NCI-H128 (cell line): ENCODE results near the gene PTPRN2.
"Not testable (repeated sequence)": the region's sequence is repeated elsewhere in the genome, so short reads cannot be mapped to it uniquely, and the experiment has no call there.

Experiments used
- DNase-seq: peaks from one replicate; lab custom pipeline; 2025; ENCODE audit not compliant: unreplicated experiment; lab: John Stamatoyannopoulos, UW

Gene PTPRN2

DNA sequence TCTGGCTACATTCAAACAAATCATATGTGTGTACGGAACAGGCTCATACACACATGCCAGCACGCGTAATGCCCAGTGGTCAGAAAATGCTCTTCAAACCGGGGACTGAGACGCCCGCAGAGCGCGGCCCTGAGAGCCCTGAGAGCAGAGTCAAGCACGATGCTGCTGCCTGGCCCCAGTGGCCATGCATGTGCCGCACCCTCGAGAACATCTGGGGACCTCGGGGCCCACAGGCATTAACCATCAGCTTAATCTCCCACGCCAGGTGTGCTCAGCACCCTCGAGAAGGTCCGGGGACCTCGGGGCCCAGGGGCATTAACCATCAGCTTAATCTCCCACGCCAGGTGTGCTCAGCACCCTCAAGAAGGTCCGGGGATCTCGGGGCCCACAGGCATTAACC is 163.1 kb downstream of the PTPRN2 start:
- DNase-seq: no peak

DNA sequence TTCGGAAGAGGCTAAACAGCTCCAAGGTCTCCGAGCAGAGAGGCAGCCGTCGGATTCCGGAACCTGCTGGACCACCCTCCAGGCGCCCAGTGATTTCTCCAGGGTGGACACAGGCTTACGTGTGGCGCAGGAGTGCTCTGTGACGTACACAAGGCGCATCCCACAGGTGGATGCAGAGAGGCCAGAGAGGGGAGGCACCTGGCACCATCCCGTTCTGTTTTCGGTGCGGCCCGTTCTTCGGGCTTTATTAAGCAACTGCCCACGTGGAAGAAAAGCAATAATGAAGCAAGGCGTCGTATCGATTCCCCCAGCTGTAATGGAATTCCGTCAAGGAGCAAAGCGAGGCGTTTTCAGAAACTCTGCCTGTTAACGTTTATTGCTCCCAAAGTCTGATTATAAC is 163.6 kb downstream of the PTPRN2 start:
- no peak for DNase-seq

DNA sequence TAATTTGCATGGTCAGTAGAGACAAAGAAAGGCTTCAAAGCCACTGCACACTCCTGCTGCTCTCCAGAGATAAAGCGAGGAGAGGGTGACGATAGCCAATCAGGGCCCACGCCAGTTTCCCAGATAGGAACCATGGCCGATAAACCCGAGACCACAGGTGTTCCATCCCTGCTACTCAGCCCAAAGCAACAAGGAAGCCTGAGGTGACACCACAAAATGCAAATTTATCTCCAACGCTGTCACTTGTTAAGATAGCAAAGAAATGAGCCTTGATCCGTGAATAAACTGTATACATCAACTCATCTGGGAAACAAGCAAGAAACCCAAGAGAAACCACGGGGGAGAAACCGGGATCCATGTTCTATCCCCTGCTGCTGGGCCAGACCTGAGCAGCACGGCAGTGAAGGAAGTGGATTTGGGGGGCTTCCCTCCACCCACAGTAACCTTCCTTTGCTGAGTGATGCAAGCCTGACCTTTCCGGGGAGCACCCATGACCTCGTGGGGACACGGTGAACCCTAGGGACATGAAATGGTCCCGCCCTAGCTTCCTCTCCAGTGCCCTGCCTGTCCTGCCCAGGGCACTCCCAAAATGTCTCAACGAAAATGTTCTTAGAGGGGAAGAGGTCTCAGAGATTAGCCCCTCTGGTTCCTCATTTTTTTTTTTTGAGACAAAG is 164.6 kb downstream of the PTPRN2 start:
- no peak for DNase-seq

DNA sequence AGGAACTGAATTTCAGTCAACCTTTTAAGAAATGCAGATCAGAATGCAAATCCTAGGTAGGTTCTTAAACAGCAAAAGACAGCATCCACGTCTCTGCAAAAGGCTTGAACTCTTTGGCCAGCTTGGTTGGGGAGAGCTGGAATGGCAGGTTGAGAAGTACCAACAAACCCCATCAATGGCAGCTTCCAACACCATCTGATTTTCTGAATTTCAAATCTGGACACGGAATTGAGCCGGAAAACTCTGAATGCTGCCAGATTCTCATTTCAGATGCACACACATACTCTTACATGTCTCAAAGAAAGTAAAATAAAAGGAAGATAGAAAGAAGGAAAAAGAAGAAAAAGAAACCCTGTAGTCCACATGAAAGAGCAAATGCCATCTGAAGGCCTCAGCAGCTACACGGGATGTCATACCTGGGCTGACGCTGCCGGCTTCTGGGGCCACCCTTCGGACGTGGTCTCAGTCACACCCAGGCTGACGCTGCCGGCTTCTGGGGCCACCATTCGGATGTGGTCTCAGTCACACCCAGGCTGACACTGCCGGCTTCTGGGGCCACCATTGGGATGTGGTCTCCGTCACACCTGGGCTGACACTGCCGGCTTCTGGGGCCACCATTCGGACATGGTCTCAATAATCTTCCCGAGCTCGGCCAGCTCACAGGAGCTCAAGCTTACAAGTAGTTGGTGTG is 165.3 kb downstream of the PTPRN2 start:
- DNase-seq: no peak

DNA sequence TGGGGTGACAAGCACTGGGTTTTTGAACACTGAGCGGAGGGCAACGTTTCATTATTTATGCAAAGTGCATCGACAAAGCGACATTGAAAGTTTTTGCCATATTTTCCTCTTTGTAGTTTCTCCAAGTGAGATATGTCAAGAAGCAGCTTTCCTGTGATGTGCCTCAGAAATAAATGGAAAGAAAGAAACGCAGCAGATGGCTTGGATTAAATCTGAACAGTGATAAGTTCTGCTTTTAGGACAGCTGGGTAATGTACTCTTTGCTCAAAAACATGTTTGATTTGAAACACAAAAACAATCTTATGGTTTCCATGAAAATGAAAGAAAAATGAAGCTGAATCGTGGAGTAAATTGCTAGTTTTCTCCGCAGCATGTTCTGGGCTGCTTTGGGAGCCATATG is 166.3 kb downstream of the PTPRN2 start:
- no peak for DNase-seq

DNA sequence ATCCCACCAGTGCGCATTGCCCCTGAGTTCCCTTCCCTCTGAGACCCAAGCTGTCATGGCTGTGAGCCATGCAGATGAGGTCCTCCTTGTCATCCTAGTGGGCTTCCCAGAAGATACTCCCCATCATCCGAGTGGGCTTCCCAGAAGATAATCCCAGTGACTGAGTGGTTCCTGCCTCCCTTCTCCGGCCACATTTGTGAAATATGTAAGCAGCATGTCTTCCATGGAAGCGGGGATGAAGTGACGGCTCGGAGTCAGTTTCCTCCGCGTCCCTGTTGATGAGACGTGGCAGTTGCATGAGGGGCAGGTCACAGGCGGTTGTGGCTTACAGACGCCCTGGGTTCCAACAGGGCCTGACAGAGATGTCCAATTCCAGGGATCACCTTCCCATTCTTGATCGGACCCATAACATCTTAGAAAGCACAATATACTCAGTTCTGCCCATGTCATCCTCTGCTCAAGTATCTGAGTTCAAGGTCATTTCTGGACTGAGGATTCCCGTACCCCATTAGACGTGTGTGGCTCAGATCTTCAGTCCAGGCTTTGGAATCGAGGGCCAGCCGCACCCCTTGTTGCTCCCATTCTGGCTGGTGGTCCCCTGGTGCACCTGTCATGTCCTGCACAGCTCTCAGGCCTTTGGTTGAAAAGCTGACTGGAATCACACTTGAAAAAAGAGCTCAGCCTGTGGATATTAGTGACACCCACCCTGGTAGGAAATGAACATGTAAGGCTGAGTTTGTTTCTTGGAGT is 166.9 kb downstream of the PTPRN2 start:
- no peak for DNase-seq

DNA sequence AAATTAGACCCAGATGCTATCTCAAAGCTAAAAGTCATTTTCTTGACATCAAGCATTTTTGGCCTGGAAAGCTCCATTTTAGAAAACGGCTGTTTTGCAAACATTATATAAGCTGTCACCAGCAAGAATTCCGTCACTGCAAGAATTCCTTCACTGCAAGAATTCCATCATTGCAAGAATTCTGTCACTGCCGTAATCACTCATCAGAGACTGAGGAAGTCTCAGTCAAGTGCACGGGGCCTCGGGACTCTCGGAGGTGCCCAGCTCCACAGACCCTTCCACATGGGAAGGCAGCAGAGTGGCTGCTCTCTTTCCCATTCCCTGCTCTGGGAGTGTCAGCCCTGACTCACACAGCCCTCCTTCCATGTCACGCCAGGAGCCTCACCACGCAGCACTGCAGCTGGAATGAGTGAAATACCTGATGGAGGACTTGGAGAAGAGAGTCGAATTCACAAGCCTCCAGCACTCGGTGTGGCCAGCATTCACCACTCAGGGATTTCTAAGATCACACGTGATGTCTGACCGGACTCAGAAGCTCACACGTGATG is 168.3 kb downstream of the PTPRN2 start:
- no peak for DNase-seq

DNA sequence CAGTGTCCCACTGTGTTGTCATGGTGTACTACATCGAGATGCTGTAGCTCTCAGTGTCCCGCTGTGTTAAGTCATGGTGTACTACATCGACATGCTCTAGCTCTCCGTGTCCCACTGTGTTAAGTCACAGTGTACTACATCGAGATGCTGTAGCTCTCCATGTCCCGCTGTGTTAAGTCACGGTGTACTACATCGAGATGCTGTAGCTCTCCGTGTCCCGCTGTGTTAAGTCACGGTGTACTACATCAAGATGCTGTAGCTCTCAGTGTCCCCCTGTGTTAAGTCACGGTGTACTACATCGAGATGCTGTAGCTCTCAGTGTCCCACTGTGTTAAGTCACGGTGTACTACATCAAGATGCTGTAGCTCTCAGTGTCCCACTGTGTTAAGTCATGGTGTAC is 169.2 kb downstream of the PTPRN2 start:
- not testable (repeated sequence) for DNase-seq

DNA sequence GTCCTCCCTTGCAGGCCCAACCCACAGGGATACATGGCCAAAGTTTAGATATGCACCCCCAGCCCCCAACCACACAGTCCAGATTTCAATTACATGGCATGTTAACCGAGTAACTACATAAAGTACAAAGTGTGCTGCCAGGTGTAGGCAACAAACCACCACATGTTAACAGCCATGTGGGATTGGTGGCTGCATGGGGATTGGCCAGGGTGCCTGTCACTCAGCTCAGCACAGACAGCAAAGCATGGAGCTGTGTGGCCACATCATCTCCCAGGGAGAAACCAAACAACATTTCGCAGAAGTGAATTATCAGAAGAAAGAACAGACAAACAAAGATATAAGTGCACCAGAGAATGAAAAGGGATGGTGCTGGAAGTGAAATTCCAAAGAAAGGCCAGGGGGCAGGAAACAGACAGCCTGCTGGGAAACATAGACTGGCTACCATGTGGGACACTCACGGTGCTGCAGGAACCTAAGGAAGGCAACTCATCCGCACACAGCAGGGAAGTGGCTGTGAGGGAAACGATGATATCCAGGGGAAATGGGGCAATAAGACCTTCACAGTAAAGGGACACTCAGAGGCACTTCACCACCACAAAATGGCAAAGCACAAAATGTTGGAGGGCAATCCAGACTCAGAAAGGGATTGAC is 171.2 kb downstream of the PTPRN2 start:
- DNase-seq: no peak

DNA sequence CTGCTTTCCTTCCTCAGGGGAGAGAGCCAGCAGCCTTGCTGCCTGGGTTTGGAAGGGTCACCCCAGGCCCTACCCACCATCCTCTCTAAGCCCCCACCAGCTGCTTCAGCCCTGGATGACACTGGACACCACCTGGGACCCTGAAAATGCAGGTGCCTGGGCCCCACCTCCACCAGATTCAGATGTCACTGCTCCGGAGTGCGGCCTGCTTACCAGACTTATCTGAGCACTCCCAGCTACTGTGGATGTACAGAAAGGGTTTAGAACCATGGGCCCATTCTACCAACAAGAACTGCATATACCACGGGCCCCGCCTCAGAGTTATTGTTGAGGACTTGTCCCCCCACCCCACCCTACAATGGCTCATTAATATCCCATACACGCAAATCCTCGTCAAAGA is 172.3 kb downstream of the PTPRN2 start:
- DNase-seq: no peak

DNA sequence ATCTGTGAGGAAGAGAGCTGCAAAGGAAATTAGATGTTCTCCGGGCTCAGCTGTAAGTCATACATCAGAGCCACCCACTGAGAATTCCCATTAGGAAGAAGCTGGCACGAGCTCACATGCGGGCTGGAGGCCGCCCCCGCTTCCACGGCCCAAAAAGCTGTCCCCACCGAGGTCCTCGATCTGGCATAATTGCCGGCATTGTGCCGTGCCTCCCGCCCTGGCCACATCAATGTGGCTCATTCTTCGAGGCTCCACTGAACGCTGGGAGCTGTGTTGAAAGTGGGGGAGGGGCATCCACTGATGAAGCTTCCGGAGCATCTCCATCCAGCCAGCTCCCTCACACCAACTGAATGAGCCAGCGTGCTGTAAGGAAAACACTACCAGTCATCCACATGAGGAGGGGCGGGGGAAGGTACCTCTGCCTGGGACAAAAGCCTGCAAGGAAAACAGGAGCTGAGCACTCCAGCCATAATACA is 173.1 kb downstream of the PTPRN2 start:
- peak; percentile 67 for DNase-seq

DNA sequence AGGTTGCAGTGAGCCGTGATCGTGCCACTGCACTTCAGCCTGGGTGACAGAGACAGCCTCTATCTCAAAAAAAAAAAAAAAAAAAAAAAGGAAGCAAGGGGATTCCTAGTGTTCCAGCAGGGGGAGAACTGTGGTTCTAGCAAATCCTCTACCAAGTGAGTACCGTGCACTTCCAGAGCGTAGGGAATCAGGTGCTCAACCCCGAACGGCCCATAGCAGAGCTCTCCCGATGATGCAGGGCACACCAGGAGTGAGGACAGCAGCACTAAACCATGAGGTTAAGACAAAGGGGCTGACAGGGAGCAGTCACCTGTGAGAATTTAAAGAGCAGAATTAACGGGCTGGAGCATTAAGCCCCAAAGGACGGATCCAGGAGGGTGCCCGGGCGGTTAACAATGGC is 173.6 kb downstream of the PTPRN2 start:
- DNase-seq: peak; percentile 36

DNA sequence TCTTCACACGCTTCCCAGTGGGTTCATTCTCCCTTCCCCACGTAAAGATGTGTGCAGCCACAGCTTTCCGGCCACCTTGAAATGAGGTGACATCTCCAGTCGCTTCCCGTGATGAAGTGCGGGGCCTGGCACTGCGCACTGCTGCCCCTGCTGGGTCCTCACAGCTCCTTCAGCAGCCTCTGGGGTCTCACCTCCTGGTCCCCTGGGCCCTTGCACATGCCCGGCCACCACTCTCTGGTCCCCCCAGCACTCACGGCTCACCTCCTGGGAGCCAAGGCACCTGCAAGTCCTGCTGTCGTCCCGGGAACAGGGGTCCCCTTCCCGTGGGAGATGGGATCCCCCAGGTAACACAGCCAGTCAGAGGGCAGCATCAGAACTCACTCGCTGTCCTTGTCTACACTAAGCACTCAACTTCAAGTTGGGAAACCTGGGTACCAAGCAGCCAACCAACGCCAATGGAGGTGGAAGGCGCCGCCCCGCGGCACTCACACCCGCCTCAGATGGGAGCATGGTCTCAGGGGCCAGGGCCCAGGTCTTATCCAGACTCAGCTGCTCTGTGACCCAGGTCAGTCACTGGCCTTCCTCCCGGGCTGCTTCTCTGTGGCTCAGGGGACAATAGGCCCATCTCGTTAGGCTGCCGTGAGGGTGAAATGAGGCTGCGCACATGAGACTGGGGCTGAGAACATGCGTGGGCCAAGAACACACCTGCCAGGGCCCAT is 176.2 kb downstream of the PTPRN2 start:
- no peak for DNase-seq

DNA sequence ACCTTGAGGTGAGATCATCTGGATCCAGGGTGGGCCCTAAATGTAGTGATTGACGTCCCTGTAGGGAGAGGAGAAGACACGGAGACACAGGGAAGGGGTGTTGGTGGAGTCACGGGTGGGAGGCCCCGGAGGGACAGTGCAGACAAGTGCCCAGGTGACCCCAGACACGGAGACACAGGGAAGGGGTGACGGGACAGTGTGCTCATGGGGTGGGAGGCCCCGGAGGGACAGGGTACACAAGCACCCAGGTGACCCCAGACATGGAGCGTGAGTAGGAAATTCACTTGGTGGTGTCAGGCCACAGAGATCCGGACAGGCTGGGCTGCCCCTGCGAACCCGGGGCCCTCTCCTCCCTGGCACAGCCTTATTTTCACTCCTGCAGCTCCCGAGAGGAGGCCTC is 176.9 kb downstream of the PTPRN2 start:
- no peak for DNase-seq

DNA sequence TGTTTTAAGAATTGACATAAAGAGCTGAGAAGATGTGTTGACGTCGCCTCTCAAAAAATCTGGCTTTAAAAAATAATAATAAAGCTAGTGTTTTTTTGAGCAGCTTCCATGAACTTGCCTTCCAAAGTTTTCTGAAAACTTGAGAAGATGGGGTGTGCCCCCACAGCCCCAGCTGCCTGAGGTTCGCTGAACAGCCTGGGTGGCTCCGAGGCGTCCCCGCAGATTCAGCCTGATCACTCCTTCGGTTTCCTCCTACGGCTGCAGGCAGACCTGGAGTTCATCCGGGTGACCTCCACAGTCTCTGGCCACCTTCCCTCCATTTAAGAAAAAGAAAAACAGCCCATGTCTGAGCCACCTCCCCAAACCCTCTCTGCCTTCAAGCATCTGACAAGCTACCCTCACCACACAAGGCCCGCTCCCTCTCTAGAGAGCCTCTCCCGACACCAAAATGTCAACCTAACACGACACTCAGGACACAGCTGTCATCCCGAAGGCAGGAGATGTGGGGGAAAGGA is 177.8 kb downstream of the PTPRN2 start:
- DNase-seq: no peak

DNA sequence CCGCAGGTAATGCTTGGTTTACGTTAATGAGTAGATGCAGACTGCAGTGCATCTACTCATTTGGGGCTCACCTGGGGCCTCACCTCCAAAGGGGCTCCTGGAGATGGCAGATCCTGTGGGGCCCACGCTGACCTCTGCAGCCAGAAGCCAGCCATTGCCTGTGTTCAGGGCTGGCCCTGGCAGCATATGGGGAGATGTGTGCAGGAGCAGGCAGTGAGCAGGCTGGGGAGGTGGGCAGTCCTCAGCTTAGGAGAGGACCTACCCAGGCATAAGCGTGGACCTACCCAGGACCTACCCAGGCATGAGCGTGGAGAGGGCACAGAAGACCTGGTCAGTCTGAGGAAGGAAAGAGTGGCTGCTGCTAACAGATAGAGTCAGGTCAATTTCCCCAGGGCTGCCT is 178.5 kb downstream of the PTPRN2 start:
- no peak for DNase-seq

DNA sequence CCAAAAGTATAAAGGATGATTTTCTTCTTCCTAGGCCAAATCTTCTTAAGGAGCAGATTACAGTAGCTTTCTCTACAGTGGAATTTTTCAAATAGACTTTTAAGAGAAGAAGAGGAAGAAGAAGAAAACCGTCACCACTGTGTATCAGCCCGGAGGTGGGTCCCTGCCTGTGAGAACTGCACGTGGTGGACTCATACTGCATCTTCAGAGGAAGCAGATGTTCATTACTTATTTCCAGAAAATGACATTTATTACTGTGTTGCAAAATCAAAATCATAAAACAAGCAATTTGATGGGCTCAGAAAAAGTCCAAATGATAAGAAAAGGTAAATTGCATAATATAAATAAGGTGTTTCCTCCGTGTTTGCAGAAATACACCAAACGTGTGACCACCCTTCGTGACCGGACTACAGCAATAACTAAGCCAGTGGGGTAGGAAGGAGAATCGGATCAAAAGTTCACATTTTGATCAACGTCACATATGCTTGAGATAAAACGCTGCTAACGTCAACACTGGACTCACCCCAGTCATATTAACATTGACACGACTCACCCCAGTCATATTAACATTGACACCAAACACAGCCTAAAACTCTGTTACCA is 179.2 kb downstream of the PTPRN2 start:
- DNase-seq: no peak

DNA sequence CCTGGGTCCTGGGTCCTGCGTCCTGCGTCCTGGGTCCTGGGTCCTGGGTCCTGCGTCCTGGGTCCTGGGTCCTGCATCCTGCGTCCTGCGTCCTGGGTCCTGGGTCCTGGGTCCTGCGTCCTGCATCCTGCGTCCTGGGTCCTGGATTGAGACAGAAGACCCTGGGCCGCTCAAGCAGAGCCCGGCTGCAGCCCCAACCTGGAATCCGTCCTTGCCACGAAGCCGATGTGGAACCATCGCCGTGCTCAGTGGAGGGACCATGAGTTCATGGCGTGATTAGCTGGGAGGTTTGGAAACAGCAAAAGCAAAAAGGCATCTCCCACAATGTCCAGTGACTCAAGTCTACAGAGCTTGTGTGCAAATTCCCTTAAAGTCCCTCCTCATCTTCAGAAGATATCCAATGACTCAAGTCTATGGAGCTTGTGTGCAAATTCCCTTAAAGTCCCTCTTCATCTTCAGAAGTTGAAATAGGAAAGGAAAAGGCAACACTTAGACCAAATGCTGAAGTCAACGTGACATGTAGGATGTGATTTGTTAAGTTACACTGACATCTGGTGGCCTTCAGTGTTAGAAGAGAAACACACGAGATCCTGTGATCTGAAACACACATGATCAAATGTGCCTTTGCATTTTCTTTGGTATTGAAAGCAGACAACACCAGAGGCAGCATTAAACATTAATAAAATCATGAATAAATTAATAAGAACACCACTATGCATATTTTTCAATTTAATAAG is 179.9 kb downstream of the PTPRN2 start:
- peak; percentile 14 for DNase-seq

DNA sequence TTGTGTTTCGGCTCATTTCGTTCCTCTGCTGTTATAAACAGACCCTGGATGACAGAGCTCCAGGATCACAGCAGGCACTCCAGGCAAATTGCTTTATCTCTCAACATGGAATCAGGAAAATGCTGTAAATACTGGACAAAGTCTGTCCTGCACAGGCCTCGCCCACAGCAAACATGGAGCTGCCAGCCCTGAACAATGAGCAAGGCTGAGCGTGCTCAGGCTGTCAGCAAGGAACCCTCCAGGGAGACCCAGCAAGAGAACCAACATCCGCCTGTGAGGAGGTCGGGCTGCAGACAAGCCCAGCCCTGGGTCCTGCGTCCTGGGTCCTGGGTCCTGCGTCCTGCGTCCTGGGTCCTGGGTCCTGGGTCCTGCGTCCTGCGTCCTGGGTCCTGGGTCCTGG is 180.8 kb downstream of the PTPRN2 start:
- no peak for DNase-seq
